ENCODE results near the gene SCML1.

The SCML1 gene

GRCh38 chrX:17700976-17701375 is 36.3 kb upstream of the SCML1 start:
- Histone ChIP-seq H3K36me3 (ENCODE audit: control insufficient read depth, insufficient read depth, low read length) (no peaks in the 10 kb centered on the region), H3K4me3 (replicated peaks; ENCODE audit: low read depth, low read length) (no peak overlapping the region), H3K27me3 (replicated peaks; ENCODE audit: control insufficient read depth, insufficient read depth, low read length) (no peaks in the 10 kb centered on the region)
- DNase-seq (ENCODE audit: extremely low read depth, insufficient read length): no peak
- TF ChIP-seq CTCF (IDR thresholded peaks at IDR 0.05; ENCODE audit: insufficient read depth, low read length, poor library complexity, severe bottlenecking): no peak

GRCh38 chrX:17703201-17703600 is 34.1 kb upstream of the SCML1 start:
- TF ChIP-seq CTCF (IDR thresholded peaks at IDR 0.05; ENCODE audit: insufficient read depth, low read length, poor library complexity, severe bottlenecking): no peak

GRCh38 chrX:17705211-17705610 is 32.1 kb upstream of the SCML1 start:
- no peak for TF ChIP-seq CTCF (IDR thresholded peaks at IDR 0.05; ENCODE audit: insufficient read depth, low read length, poor library complexity, severe bottlenecking)
- H3K27me3 ChIP-seq (replicated peaks; ENCODE audit: control insufficient read depth, insufficient read depth, low read length): no peaks in the 10 kb centered on the region
- H3K4me3 ChIP-seq (replicated peaks; ENCODE audit: low read depth, low read length): no peak overlapping the region
- H3K36me3 ChIP-seq (ENCODE audit: control insufficient read depth, insufficient read depth, low read length): no peaks in the 10 kb centered on the region
- DNase-seq (ENCODE audit: extremely low read depth, insufficient read length): no peak

More at GRCh38 chrX:17703201-17703600, 34.1 kb upstream of the SCML1 start:
- Histone ChIP-seq H3K4me3 (replicated peaks; ENCODE audit: low read depth, low read length) (no peak overlapping the region), H3K36me3 (ENCODE audit: control insufficient read depth, insufficient read depth, low read length) (no peaks in the 10 kb centered on the region), H3K27me3 (replicated peaks; ENCODE audit: control insufficient read depth, insufficient read depth, low read length) (no peaks in the 10 kb centered on the region)
- no peak for DNase-seq (ENCODE audit: extremely low read depth, insufficient read length)

GRCh38 chrX:17706676-17707075 is 30.6 kb upstream of the SCML1 start:
- Histone ChIP-seq H3K27me3 (replicated peaks; ENCODE audit: control insufficient read depth, insufficient read depth, low read length) (no peaks in the 10 kb centered on the region), H3K36me3 (ENCODE audit: control insufficient read depth, insufficient read depth, low read length) (no peaks in the 10 kb centered on the region), H3K4me3 (replicated peaks; ENCODE audit: low read depth, low read length) (no peak overlapping the region)
- DNase-seq (ENCODE audit: extremely low read depth, insufficient read length): no peak
- no peak for TF ChIP-seq CTCF (IDR thresholded peaks at IDR 0.05; ENCODE audit: insufficient read depth, low read length, poor library complexity, severe bottlenecking)

GRCh38 chrX:17707731-17708130 is 29.6 kb upstream of the SCML1 start:
- Histone ChIP-seq H3K27me3 (replicated peaks; ENCODE audit: control insufficient read depth, insufficient read depth, low read length) (no peaks in the 10 kb centered on the region), H3K36me3 (ENCODE audit: control insufficient read depth, insufficient read depth, low read length) (no peaks in the 10 kb centered on the region), H3K4me3 (replicated peaks; ENCODE audit: low read depth, low read length) (no peak overlapping the region)
- TF ChIP-seq CTCF (IDR thresholded peaks at IDR 0.05; ENCODE audit: insufficient read depth, low read length, poor library complexity, severe bottlenecking): no peak
- no peak for DNase-seq (ENCODE audit: extremely low read depth, insufficient read length)

- no peaks in the 10 kb centered on the region for H3K27me3 ChIP-seq (replicated peaks; ENCODE audit: control insufficient read depth, insufficient read depth, low read length)
- H3K4me3 ChIP-seq (replicated peaks; ENCODE audit: low read depth, low read length): no peak overlapping the region
- no peak for DNase-seq (ENCODE audit: extremely low read depth, insufficient read length)
- TF ChIP-seq CTCF (IDR thresholded peaks at IDR 0.05; ENCODE audit: insufficient read depth, low read length, poor library complexity, severe bottlenecking): no peak
- no peaks in the 10 kb centered on the region for H3K36me3 ChIP-seq (ENCODE audit: control insufficient read depth, insufficient read depth, low read length)
Measured at GRCh38 chrX:17710871-17711301, 26.4 kb upstream of the SCML1 start.

Measured in GM06990 (cell line).